Tibial nerve (tissue), 3 donors: ENCODE results near the gene C18orf63.

Source experiments
- POLR2A ChIP-seq, 2 donors: fragments of 450-650 bp; IDR thresholded peaks; one replicate each; pipeline ENCODE4 v1.6.1; 2017; ENCODE audit warnings: antibody characterized with exemption in 2 of 2, mild to moderate bottlenecking in 2 of 2, moderate library complexity in 2 of 2
- TF ChIP-seq, protein P1 (sequence below), 5 experiments: fragments of 200-600 bp in 3 of 5; fragments of 450-650 bp in 2 of 5; sonication (generic) in 3 of 5; IDR thresholded peaks; one replicate each; pipeline ENCODE4 v1.5.1; 2016 to 2019; ENCODE audit warnings: antibody characterized with exemption in 5 of 5, mild to moderate bottlenecking in 3 of 5, moderate library complexity in 2 of 5

DNA sequence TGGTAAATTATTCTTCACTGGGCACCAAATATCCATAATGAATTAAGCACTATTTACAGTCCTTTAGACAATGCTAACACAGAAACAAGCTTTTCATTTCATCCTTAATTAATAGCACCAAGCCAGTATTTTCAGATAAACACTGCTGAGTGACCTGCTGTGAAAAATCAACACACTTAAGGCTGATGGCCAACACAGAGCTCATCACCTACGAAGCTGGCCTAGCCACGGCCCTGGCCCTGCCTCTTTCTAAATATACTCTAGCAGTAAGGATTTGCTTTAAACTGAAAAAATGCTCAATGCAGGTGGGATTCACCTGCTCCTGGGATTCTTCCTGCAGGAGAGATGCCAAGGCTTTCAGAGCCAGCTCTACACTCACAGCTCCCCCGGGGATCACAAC lies 42.2 kb upstream of the C18orf63 start:
- TF ChIP-seq, protein P1, sequence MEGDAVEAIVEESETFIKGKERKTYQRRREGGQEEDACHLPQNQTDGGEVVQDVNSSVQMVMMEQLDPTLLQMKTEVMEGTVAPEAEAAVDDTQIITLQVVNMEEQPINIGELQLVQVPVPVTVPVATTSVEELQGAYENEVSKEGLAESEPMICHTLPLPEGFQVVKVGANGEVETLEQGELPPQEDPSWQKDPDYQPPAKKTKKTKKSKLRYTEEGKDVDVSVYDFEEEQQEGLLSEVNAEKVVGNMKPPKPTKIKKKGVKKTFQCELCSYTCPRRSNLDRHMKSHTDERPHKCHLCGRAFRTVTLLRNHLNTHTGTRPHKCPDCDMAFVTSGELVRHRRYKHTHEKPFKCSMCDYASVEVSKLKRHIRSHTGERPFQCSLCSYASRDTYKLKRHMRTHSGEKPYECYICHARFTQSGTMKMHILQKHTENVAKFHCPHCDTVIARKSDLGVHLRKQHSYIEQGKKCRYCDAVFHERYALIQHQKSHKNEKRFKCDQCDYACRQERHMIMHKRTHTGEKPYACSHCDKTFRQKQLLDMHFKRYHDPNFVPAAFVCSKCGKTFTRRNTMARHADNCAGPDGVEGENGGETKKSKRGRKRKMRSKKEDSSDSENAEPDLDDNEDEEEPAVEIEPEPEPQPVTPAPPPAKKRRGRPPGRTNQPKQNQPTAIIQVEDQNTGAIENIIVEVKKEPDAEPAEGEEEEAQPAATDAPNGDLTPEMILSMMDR (IDR thresholded peaks at IDR 0.05): no peak
- TF ChIP-seq POLR2A (IDR thresholded peaks at IDR 0.05): no peak
